HEK293 (cell line): ENCODE measurements around the gene CLASRP.
A peak's percentile ranks its signal among the peaks of the same experiment; 100 is the strongest.

Experiments used
- CTCF ChIA-PET: fragments of 350-600 bp; formaldehyde crosslinking; extraction: SDS; loops from one replicate; lab custom pipeline; 2021; ENCODE audit warnings: antibody characterized with exemption; lab: Yijun Ruan, JAX
- POLR2A ChIA-PET: fragments of 300-600 bp; formaldehyde crosslinking; extraction: SDS; loops from one replicate; lab custom pipeline; 2020; ENCODE audit warnings: antibody characterized with exemption, inconsistent platforms; lab: Yijun Ruan, JAX
- H3K27ac ChIP-seq: fragments of 200-500 bp; sonication (Bioruptor generic); 2 replicates; pipeline ENCODE4 v1.5.1; 2014; ENCODE audit warnings: low read depth, low read length, control low read depth, inconsistent platforms; ENCODE audit errors: extremely low read depth
- H3K36me3 ChIP-seq, 2 experiments: fragments of 200-500 bp in 1 of 2; sonication (Bioruptor generic) in 1 of 2; 1 replicate in 1 of 2; 2 replicates in 1 of 2; pipeline ENCODE4 v1.5.1; 2014 to 2017; ENCODE audit warnings: inconsistent platforms in 2 of 2, low read length in 2 of 2; ENCODE audit not compliant: control insufficient read depth in 2 of 2, insufficient read depth in 1 of 2
- H3K4me1 ChIP-seq: fragments of 200-500 bp; sonication (Bioruptor generic); 2 replicates; pipeline ENCODE4 v1.5.1; 2014; ENCODE audit warnings: mild to moderate bottlenecking, low read length, inconsistent platforms; ENCODE audit not compliant: control insufficient read depth, insufficient read depth
- H3K4me3 ChIP-seq: 2 replicates; pipeline ENCODE4 v1.5.1; 2011; ENCODE audit warnings: low read depth, mild to moderate bottlenecking, control low read depth, low read length, moderate library complexity
- H3K9me3 ChIP-seq: fragments of 200-500 bp; sonication (Bioruptor generic); 2 replicates; pipeline ENCODE4 v1.5.1; 2014; ENCODE audit warnings: low read depth, low read length, inconsistent platforms; ENCODE audit not compliant: control insufficient read depth, insufficient read depth
- KLF9 ChIP-seq: fragments of 450-650 bp; formaldehyde crosslinking; IDR thresholded peaks from 2 replicates; pipeline ENCODE4 v1.5.1; 2016; ENCODE audit warnings: missing biosample characterization, missing genetic modification characterization, low read depth
- PRDM1 ChIP-seq: fragments of 450-650 bp; formaldehyde crosslinking; IDR thresholded peaks from 2 replicates; pipeline ENCODE4; 2016; ENCODE audit warnings: missing biosample characterization, missing genetic modification characterization
- SETDB1 ChIP-seq: IDR thresholded peaks from one replicate; pipeline ENCODE4 v1.6.1; 2017; ENCODE audit warnings: mild to moderate bottlenecking, low read length, moderate library complexity, mixed read lengths; ENCODE audit not compliant: insufficient read length
- SP3 ChIP-seq: fragments of 450-650 bp; formaldehyde crosslinking; IDR thresholded peaks from 2 replicates; pipeline ENCODE4 v1.5.1; 2016; ENCODE audit warnings: missing biosample characterization, missing genetic modification characterization
- ZBTB11 ChIP-seq: fragments of 450-650 bp; formaldehyde crosslinking; conservative IDR thresholded peaks from 2 replicates; pipeline ENCODE4 v1.5.1; 2016; ENCODE audit warnings: low read depth, missing biosample characterization, missing genetic modification characterization
- ZFP3 ChIP-seq: fragments of 450-650 bp; formaldehyde crosslinking; IDR thresholded peaks from 2 replicates; pipeline ENCODE4 v1.5.1; 2016; ENCODE audit warnings: low read depth, missing biosample characterization, missing genetic modification characterization
- ZNF211 ChIP-seq: fragments of 450-650 bp; formaldehyde crosslinking; IDR thresholded peaks from 2 replicates; pipeline ENCODE4 v1.5.1; 2016; ENCODE audit warnings: low read depth, missing biosample characterization, missing genetic modification characterization
- ZNF555 ChIP-seq: fragments of 450-650 bp; formaldehyde crosslinking; conservative IDR thresholded peaks from 2 replicates; pipeline ENCODE4 v1.5.1; 2017; ENCODE audit warnings: missing biosample characterization, mild to moderate bottlenecking, missing genetic modification characterization, inconsistent platforms
- ZNF558 ChIP-seq: fragments of 450-650 bp; formaldehyde crosslinking; IDR thresholded peaks from 2 replicates; pipeline ENCODE4 v1.5.1; 2016; ENCODE audit warnings: missing biosample characterization, missing genetic modification characterization
- ZNF560 ChIP-seq: fragments of 450-650 bp; formaldehyde crosslinking; IDR thresholded peaks from 2 replicates; pipeline ENCODE4 v1.5.1; 2017; ENCODE audit warnings: missing biosample characterization, missing genetic modification characterization, borderline replicate concordance
- ZSCAN30 ChIP-seq: fragments of 450-650 bp; IDR thresholded peaks from 2 replicates; pipeline ENCODE4 v1.5.1; 2018; ENCODE audit warnings: missing biosample characterization, mild to moderate bottlenecking, missing genetic modification characterization, moderate library complexity
- TF ChIP-seq, protein P1 (sequence below): fragments of 450-650 bp; formaldehyde crosslinking; IDR thresholded peaks from 2 replicates; pipeline ENCODE4 v1.5.1; 2017; ENCODE audit warnings: missing biosample characterization, missing genetic modification characterization
- TF ChIP-seq, protein P2 (sequence below): fragments of 450-650 bp; formaldehyde crosslinking; IDR thresholded peaks from 2 replicates; pipeline ENCODE4 v1.5.1; 2016; ENCODE audit warnings: missing biosample characterization, missing genetic modification characterization
- TF ChIP-seq, protein P3 (sequence below): fragments of 450-650 bp; formaldehyde crosslinking; IDR thresholded peaks from 2 replicates; pipeline ENCODE4 v1.5.1; 2016; ENCODE audit warnings: missing biosample characterization, missing genetic modification characterization

Gene CLASRP

DNA sequence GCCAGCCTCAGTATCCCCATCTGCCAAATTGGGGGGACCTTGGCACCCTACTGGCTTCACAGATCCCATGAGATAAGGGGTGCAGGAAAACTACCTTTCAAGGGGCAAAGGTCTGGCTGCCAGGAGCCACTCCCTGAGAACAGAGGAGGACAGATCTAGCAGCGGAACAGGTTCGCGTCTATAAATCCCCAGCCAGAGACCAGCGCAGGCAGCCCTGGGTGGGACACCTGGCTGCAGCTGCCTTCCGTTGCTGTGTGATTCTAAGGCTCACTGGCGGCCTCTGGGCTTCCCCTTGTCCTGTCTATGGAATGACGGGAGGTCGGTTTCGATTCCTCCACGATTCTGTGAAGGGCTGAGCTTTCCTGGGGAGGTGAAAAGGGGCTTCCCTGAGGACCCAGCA is 30.3 kb upstream of the CLASRP start:
- Histone ChIP-seq H3K4me1 (no peaks in the 10 kb centered on the region), H3K36me3 (no peaks in the 10 kb centered on the region), H3K9me3 (no peaks in the 10 kb centered on the region), H3K27ac (no peak overlapping the region), H3K4me3 (no peak overlapping the region)
- TF ChIP-seq, protein P1, sequence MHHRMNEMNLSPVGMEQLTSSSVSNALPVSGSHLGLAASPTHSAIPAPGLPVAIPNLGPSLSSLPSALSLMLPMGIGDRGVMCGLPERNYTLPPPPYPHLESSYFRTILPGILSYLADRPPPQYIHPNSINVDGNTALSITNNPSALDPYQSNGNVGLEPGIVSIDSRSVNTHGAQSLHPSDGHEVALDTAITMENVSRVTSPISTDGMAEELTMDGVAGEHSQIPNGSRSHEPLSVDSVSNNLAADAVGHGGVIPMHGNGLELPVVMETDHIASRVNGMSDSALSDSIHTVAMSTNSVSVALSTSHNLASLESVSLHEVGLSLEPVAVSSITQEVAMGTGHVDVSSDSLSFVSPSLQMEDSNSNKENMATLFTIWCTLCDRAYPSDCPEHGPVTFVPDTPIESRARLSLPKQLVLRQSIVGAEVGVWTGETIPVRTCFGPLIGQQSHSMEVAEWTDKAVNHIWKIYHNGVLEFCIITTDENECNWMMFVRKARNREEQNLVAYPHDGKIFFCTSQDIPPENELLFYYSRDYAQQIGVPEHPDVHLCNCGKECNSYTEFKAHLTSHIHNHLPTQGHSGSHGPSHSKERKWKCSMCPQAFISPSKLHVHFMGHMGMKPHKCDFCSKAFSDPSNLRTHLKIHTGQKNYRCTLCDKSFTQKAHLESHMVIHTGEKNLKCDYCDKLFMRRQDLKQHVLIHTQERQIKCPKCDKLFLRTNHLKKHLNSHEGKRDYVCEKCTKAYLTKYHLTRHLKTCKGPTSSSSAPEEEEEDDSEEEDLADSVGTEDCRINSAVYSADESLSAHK = peak; percentile 73
- TF ChIP-seq, protein P2, sequence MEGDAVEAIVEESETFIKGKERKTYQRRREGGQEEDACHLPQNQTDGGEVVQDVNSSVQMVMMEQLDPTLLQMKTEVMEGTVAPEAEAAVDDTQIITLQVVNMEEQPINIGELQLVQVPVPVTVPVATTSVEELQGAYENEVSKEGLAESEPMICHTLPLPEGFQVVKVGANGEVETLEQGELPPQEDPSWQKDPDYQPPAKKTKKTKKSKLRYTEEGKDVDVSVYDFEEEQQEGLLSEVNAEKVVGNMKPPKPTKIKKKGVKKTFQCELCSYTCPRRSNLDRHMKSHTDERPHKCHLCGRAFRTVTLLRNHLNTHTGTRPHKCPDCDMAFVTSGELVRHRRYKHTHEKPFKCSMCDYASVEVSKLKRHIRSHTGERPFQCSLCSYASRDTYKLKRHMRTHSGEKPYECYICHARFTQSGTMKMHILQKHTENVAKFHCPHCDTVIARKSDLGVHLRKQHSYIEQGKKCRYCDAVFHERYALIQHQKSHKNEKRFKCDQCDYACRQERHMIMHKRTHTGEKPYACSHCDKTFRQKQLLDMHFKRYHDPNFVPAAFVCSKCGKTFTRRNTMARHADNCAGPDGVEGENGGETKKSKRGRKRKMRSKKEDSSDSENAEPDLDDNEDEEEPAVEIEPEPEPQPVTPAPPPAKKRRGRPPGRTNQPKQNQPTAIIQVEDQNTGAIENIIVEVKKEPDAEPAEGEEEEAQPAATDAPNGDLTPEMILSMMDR (tag by site-specific recombination) = no peak
- CTCF ChIA-PET = interaction anchor here (0.6 kb wide), 1 partner anchor 164 kb away, joined by 3 read pairs; no protein-coding TSS in a partner anchor
- POLR2A ChIA-PET = interaction anchor here (0.7 kb wide), 1 partner anchor 20 kb away, joined by 3 read pairs; no protein-coding TSS in a partner anchor

GRCh38 chr19:45009625-45010255 is 29.1 kb upstream of the CLASRP start:
- Histone ChIP-seq H3K4me3 (no peak overlapping the region), H3K36me3 (no peaks in the 10 kb centered on the region), H3K4me1 (no peaks in the 10 kb centered on the region), H3K27ac (no peak overlapping the region), H3K9me3 (no peaks in the 10 kb centered on the region)
- POLR2A ChIA-PET = interaction anchor here (0.6 to 1.2 kb wide), 5 partner anchors 8 to 174 kb away, joined by 3 to 7 read pairs (median 3); partner anchors contain the start of gene CLASRP
- CTCF ChIA-PET = no interaction called here
- TF ChIP-seq PRDM1 (peak; percentile 69), ZBTB11 (tag by site-specific recombination) (no peak)

DNA sequence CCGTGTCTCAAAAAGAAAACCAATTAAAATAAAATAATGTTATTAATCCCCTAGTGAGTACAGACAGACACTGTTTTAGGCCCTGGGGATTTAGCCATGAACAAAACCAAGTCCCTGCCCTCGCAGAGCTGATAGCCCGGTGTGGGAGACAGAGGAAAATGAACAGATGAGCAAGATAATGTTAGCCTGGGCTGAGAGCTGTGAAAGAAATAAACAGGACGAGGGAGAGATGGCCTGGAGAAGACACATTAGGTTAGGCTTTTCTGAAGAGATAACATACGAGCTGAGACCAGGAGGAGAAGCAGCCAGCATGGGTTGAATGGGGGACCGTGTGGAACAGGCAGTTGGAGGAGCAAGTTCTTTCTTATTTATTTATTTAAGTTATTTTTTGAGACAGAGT is 28.5 kb upstream of the CLASRP start:
- no peaks in the 10 kb centered on the region for H3K36me3 ChIP-seq
- no peak overlapping the region for H3K27ac ChIP-seq
- ChIA-PET CTCF (interaction anchor here (0.7 kb wide), 1 partner anchor 22 kb away, joined by 6 read pairs; no protein-coding TSS in a partner anchor), POLR2A (interaction anchor here (0.6 to 1.2 kb wide), 5 partner anchors 9 to 173 kb away, joined by 3 to 7 read pairs (median 3); partner anchors contain the start of gene CLASRP)
- no peaks in the 10 kb centered on the region for H3K9me3 ChIP-seq
- no peaks in the 10 kb centered on the region for H3K4me1 ChIP-seq
- no peak overlapping the region for H3K4me3 ChIP-seq
- TF ChIP-seq ZNF555 (tag by site-specific recombination) (no peak), ZNF558 (no peak), ZBTB11 (tag by site-specific recombination) (no peak), ZFP3 (tag by site-specific recombination) (no peak), ZNF211 (tag by site-specific recombination) (no peak), SP3 (tag by site-specific recombination) (no peak), ZSCAN30 (no peak), SETDB1 (no peak), ZNF560 (tag by site-specific recombination) (no peak), KLF9 (tag by site-specific recombination) (no peak)
- TF ChIP-seq, protein P3, sequence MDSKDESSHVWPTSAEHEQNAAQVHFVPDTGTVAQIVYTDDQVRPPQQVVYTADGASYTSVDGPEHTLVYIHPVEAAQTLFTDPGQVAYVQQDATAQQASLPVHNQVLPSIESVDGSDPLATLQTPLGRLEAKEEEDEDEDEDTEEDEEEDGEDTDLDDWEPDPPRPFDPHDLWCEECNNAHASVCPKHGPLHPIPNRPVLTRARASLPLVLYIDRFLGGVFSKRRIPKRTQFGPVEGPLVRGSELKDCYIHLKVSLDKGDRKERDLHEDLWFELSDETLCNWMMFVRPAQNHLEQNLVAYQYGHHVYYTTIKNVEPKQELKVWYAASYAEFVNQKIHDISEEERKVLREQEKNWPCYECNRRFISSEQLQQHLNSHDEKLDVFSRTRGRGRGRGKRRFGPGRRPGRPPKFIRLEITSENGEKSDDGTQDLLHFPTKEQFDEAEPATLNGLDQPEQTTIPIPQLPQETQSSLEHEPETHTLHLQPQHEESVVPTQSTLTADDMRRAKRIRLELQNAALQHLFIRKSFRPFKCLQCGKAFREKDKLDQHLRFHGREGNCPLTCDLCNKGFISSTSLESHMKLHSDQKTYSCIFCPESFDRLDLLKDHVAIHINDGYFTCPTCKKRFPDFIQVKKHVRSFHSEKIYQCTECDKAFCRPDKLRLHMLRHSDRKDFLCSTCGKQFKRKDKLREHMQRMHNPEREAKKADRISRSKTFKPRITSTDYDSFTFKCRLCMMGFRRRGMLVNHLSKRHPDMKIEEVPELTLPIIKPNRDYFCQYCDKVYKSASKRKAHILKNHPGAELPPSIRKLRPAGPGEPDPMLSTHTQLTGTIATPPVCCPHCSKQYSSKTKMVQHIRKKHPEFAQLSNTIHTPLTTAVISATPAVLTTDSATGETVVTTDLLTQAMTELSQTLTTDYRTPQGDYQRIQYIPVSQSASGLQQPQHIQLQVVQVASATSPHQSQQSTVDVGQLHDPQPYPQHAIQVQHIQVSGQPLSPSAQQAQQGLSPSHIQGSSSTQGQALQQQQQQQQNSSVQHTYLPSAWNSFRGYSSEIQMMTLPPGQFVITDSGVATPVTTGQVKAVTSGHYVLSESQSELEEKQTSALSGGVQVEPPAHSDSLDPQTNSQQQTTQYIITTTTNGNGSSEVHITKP (tag by site-specific recombination) = no peak
